ENCODE measurements around the gene STARD13.

GRCh38 chr13:33204130-33204927 is 81.2 kb downstream of the STARD13 start:
- no peak for TF ChIP-seq CTCF (IDR thresholded peaks at IDR 0.05; ENCODE audit: insufficient read depth, low read length)
- TF ChIP-seq REST (IDR thresholded peaks at IDR 0.05; ENCODE audit: insufficient replicate concordance, low read depth): no peak
- no peak for TF ChIP-seq POLR2AphosphoS5 (IDR thresholded peaks at IDR 0.05; ENCODE audit: low read depth)
